HEK293 (cell line): Measurements from ENCODE around the gene ACAP3.

Experiments
- CTCF ChIP-seq: fragments of 450-650 bp; formaldehyde crosslinking; IDR thresholded peaks from 2 replicates; pipeline ENCODE4 v1.5.1; 2016; ENCODE audit warnings: missing biosample characterization, missing genetic modification characterization
- KLF7 ChIP-seq: fragments of 450-650 bp; formaldehyde crosslinking; IDR thresholded peaks from 2 replicates; pipeline ENCODE4 v1.5.1; 2016; ENCODE audit warnings: missing biosample characterization, missing genetic modification characterization, borderline replicate concordance
- ZFP41 ChIP-seq: fragments of 450-650 bp; formaldehyde crosslinking; IDR thresholded peaks from 2 replicates; pipeline ENCODE4 v1.5.1; 2016; ENCODE audit warnings: missing biosample characterization, missing genetic modification characterization, borderline replicate concordance
- ZNF292 ChIP-seq: fragments of 450-650 bp; formaldehyde crosslinking; IDR thresholded peaks from 2 replicates; pipeline ENCODE4 v1.5.1; 2016; ENCODE audit warnings: low read depth, missing biosample characterization, missing genetic modification characterization, borderline replicate concordance
- ZNF324 ChIP-seq: fragments of 450-650 bp; formaldehyde crosslinking; IDR thresholded peaks from 2 replicates; pipeline ENCODE4 v1.5.1; 2016; ENCODE audit warnings: missing biosample characterization, missing genetic modification characterization
- ZNF585B ChIP-seq: fragments of 450-650 bp; formaldehyde crosslinking; IDR thresholded peaks from 2 replicates; pipeline ENCODE4 v1.5.1; 2016; ENCODE audit warnings: missing biosample characterization, missing genetic modification characterization
- TF ChIP-seq, protein P1 (sequence below): fragments of 450-650 bp; formaldehyde crosslinking; IDR thresholded peaks from 2 replicates; pipeline ENCODE4; 2016; ENCODE audit warnings: missing biosample characterization, missing genetic modification characterization
- TF ChIP-seq, protein P2 (sequence below): fragments of 450-650 bp; formaldehyde crosslinking; IDR thresholded peaks from 2 replicates; pipeline ENCODE4 v1.5.1; 2016; ENCODE audit warnings: missing biosample characterization, missing genetic modification characterization
- TF ChIP-seq, protein P3 (sequence below): fragments of 450-650 bp; formaldehyde crosslinking; IDR thresholded peaks from 2 replicates; pipeline ENCODE4 v1.5.1; 2016; ENCODE audit warnings: missing biosample characterization, missing genetic modification characterization

DNA sequence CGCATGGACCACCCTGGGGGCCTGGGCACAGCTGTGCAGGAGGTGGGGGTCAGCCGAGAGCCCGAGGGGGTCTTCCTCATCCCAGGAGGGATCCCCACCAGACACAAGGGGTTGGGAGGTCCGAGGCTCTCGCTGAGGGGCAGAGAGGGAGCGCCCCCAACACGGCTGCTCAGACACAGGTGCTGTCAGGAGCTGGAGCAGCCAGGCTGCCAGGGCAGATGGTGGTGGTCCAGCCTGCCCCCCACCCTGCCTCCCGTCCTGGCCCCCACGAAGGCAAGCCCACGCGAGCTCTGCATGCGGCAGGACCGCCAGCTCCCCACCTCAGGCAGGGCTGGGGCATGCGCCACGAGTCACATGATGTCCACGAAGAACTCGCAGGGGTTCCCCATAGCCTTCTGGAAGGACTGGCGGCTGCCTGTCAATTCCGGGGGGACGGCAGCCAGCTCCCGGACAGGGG, 28.1 kb upstream of the ACAP3 start:
- TF ChIP-seq CTCF (tag by site-specific recombination) = no peak
- no peak for TF ChIP-seq ZNF292
- no peak for TF ChIP-seq KLF7 (tag by site-specific recombination)
- TF ChIP-seq, protein P1, sequence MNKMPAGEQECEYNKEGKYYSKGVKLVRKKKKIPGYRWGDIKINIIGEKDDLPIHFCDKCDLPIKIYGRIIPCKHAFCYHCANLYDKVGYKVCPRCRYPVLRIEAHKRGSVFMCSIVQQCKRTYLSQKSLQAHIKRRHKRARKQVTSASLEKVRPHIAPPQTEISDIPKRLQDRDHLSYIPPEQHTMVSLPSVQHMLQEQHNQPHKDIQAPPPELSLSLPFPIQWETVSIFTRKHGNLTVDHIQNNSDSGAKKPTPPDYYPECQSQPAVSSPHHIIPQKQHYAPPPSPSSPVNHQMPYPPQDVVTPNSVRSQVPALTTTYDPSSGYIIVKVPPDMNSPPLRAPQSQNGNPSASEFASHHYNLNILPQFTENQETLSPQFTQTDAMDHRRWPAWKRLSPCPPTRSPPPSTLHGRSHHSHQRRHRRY (tag by site-specific recombination) = no peak
- TF ChIP-seq, protein P2, sequence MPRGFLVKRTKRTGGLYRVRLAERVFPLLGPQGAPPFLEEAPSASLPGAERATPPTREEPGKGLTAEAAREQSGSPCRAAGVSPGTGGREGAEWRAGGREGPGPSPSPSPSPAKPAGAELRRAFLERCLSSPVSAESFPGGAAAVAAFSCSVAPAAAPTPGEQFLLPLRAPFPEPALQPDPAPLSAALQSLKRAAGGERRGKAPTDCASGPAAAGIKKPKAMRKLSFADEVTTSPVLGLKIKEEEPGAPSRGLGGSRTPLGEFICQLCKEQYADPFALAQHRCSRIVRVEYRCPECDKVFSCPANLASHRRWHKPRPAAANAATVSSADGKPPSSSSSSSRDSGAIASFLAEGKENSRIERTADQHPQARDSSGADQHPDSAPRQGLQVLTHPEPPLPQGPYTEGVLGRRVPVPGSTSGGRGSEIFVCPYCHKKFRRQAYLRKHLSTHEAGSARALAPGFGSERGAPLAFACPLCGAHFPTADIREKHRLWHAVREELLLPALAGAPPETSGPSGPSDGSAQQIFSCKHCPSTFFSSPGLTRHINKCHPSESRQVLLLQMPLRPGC = no peak
- TF ChIP-seq, protein P3, sequence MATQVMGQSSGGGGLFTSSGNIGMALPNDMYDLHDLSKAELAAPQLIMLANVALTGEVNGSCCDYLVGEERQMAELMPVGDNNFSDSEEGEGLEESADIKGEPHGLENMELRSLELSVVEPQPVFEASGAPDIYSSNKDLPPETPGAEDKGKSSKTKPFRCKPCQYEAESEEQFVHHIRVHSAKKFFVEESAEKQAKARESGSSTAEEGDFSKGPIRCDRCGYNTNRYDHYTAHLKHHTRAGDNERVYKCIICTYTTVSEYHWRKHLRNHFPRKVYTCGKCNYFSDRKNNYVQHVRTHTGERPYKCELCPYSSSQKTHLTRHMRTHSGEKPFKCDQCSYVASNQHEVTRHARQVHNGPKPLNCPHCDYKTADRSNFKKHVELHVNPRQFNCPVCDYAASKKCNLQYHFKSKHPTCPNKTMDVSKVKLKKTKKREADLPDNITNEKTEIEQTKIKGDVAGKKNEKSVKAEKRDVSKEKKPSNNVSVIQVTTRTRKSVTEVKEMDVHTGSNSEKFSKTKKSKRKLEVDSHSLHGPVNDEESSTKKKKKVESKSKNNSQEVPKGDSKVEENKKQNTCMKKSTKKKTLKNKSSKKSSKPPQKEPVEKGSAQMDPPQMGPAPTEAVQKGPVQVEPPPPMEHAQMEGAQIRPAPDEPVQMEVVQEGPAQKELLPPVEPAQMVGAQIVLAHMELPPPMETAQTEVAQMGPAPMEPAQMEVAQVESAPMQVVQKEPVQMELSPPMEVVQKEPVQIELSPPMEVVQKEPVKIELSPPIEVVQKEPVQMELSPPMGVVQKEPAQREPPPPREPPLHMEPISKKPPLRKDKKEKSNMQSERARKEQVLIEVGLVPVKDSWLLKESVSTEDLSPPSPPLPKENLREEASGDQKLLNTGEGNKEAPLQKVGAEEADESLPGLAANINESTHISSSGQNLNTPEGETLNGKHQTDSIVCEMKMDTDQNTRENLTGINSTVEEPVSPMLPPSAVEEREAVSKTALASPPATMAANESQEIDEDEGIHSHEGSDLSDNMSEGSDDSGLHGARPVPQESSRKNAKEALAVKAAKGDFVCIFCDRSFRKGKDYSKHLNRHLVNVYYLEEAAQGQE = no peak
- TF ChIP-seq ZFP41 (tag by site-specific recombination) = no peak
- TF ChIP-seq ZNF324 (tag by site-specific recombination) = no peak
- TF ChIP-seq ZNF585B (tag by site-specific recombination) = no peak
